ENCODE results near the gene PLA2G4E.

The PLA2G4E gene

DNA sequence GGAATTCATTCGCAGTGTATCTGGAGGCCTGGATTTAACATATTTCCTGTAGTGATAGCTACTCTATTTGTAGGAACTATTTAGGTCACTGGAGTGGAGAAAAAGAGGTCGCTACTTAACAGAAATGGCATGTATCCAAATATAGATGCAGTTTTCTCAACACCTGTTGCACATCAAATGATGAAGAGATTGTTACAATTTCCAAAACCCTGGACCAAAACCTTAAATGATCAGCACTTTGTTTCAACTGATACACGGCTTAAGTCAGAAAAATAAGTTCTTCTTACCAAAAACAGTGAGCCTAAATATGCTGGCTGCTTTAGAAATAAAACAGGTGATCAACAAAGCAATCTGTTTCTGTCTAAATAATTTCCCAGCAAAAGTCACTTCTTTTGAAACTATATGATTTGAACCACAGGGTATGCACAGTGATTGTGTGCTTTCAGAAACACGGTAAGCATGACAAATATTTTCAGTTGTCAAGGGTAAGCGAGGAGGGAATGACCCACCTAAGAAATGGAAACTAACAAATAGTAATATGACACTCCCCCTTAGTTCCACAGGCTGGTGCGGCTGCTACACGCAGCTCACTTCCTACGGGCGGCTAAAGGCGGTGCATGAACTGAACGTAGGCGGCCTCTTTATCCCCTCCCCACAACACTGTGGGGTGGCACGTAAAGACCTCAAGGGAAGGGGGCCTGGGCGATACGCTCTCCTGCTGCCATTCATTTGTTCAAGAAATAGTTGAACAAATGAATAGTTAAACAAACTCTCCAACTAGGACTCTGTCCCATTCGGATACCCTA is 49.5 kb downstream of the PLA2G4E start:
- peaks cover 58% of the 10 kb centered on the region for H3K4me1 Mint-ChIP-seq
- peaks cover 3% of the 10 kb centered on the region for H3K36me3 Mint-ChIP-seq (ENCODE audit: low read depth)
- peaks cover 9% of the 10 kb centered on the region for H3K27me3 Mint-ChIP-seq
- peak overlapping the region; percentile 88 for H3K4me3 Mint-ChIP-seq
- peak; percentile 81 for ATAC-seq
- no peaks in the 10 kb centered on the region for H3K9me3 Mint-ChIP-seq
- peak; percentile 76 for DNase-seq
- H3K27ac Mint-ChIP-seq = peak overlapping the region; percentile 91

DNA sequence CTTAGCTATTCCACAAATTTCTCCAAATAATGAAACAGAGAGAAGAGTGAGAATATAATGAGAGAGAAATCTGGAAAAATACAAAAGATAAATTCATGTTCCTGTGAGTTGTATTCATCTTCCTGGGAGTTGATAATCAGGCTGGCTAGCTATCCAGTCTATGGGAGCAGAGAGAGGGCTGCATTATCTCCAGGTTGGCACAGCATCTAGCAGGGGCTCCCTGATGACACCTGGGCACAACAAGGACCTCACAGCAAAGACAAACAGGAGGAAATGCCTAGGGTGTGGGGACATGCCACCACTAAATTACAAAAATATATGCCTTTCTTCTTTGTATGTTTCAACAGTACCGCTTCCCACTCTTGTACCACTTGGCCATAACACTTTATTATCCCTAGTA is 50.4 kb downstream of the PLA2G4E start:
- peaks cover 65% of the 10 kb centered on the region for H3K4me1 Mint-ChIP-seq
- H3K4me3 Mint-ChIP-seq = peak overlapping the region; percentile 88
- DNase-seq = no peak
- no peaks in the 10 kb centered on the region for H3K9me3 Mint-ChIP-seq
- peaks cover 3% of the 10 kb centered on the region for H3K27me3 Mint-ChIP-seq
- peak overlapping the region; percentile 91 for H3K27ac Mint-ChIP-seq
- peaks cover 6% of the 10 kb centered on the region for H3K36me3 Mint-ChIP-seq (ENCODE audit: low read depth)
- no peak for ATAC-seq

DNA sequence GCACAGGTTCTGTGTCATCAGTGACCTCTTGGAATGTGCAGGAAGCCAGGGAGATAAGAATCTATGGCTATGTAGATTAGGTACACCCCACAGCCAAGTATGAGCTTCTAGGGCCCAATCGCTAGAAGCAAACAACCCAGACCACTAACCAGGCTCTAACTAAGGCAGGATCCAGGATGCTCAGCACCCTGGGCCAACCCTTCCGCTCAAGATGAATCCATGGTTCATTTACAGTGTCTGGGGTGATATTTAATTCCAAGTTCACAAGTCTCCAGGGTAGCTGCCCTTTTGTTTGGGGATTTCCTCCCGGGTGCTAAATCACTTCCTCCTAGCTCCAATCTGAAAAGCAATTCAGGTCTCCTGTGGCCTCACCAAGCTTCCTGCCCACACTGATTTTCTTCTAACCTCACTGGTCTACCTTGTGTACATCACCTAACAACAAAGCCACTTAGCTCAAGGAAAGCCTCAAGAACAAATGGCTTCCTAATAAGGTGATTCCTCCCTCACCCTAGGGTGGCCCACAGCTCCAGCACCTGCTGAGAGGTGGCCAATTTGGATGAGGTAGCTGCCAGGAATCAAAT is 50.9 kb downstream of the PLA2G4E start:
- no peaks in the 10 kb centered on the region for H3K9me3 Mint-ChIP-seq
- H3K4me1 Mint-ChIP-seq = peaks cover 65% of the 10 kb centered on the region
- peak; percentile 1 for ATAC-seq
- peaks cover 8% of the 10 kb centered on the region for H3K36me3 Mint-ChIP-seq (ENCODE audit: low read depth)
- peak; percentile 27 for DNase-seq
- peak overlapping the region; percentile 91 for H3K27ac Mint-ChIP-seq
- peaks cover 3% of the 10 kb centered on the region for H3K27me3 Mint-ChIP-seq
- peak overlapping the region; percentile 88 for H3K4me3 Mint-ChIP-seq

DNA sequence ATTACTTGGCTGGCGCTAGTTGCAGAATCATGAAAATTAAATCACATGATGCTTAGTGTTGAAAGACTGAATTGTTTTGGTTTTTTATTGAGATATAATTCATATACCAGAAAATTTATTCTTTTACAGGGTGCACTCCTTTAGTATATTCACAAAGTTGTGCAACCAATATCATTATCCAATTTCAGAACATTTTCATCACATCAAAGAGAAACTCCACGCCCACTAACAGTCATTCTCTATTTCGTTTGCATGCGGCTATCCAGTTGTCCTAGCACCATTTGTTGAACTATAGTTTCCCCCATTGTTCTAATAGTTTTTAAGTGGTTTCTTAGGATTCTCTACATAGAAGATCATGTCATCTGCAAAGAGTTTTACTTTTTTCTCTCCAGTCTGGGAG is 52.1 kb downstream of the PLA2G4E start:
- DNase-seq = no peak
- H3K4me3 Mint-ChIP-seq = no peak overlapping the region
- H3K4me1 Mint-ChIP-seq = peaks cover 62% of the 10 kb centered on the region
- H3K27ac Mint-ChIP-seq = no peak overlapping the region
- no peaks in the 10 kb centered on the region for H3K27me3 Mint-ChIP-seq
- H3K9me3 Mint-ChIP-seq = no peaks in the 10 kb centered on the region
- peaks cover 8% of the 10 kb centered on the region for H3K36me3 Mint-ChIP-seq (ENCODE audit: low read depth)
- ATAC-seq = no peak

DNA sequence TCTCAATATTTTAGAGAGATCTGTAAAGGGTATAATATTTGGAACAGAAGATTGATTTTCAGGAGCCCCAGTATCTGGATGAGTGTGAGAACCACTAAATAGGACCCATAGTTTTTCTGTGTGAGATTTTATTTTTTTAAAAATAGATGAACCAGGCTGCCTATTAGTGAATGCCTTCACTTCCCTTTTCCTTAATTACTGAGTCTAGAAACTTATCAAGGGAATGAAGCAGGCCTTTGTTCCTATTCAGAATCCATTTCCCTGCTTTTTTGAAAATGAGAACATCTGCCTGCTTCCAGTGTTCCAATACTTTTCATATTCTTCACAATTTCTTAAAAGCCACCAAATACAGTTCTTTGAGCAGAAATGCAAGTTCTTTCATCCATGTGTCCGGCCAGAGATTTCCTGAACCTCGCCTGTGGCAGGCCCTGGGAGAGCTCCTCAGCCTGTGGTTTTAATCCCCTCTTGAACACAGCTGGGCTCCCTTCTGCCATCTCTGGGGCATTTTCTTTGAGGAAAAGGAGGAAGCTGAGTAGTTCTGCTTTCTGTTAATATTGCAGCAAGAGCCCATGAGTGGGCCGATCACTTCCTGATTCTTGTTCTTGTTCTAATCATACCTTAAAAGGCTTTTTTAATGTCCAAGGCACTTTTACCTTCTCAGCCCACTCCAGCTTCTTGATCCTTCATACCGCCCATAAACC is 53.2 kb downstream of the PLA2G4E start:
- peak overlapping the region; percentile 2 for H3K27ac Mint-ChIP-seq
- DNase-seq (peak; percentile 9), ATAC-seq (no peak)
- no peaks in the 10 kb centered on the region for H3K9me3 Mint-ChIP-seq
- peaks cover 57% of the 10 kb centered on the region for H3K4me1 Mint-ChIP-seq
- H3K36me3 Mint-ChIP-seq (ENCODE audit: low read depth) = peaks cover 8% of the 10 kb centered on the region
- H3K4me3 Mint-ChIP-seq = no peak overlapping the region
- no peaks in the 10 kb centered on the region for H3K27me3 Mint-ChIP-seq

DNA sequence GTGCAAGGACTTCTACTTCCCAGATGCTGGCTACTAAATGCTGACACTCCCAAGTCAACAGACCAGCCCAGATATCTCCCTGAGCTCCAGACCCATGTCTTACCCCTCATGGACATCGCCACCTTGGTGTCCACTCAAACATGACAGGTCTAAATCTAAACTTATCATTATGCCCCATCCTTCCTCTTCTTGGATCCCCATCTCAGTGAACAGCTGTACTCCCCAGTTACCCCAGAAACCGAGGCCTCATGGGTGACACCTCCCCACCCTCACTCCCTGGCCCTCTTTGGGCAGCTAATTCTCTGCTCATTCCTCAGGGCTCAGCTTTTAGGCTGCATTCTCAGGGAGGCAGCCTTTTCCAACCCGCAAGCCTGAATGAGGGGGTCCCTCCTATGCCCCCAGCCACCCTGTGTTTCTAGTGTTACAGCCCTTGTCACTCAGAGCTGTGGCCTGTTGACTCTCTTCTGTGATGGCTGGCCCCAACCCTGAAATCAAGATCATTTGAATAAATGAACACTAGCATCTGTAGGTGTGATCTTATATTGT is 53.8 kb downstream of the PLA2G4E start:
- DNase-seq = no peak
- H3K36me3 Mint-ChIP-seq (ENCODE audit: low read depth) = peaks cover 12% of the 10 kb centered on the region
- H3K4me3 Mint-ChIP-seq = no peak overlapping the region
- no peak for ATAC-seq
- peak overlapping the region; percentile 8 for H3K27ac Mint-ChIP-seq
- H3K4me1 Mint-ChIP-seq = peaks cover 55% of the 10 kb centered on the region
- H3K27me3 Mint-ChIP-seq = no peaks in the 10 kb centered on the region
- no peaks in the 10 kb centered on the region for H3K9me3 Mint-ChIP-seq

DNA sequence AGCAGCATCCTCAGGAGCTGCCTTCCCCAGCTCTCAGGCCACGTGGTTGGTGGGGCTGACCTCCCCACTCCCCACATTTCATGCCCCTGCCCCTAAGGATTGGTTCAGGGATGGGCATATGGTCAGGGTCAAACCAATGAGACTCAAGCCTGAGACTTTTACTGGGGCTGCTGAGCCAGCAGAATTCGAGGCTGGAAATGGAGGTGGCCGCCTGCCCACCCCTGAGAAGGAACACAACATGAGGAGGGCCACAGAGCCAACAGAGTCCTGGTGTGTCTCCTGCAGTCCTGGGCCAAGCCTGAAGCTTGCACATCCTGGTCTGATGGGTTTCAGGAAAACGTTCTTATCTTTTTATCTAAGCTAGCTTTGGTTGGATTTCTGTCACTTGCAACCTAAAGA is 54.4 kb downstream of the PLA2G4E start:
- peaks cover 14% of the 10 kb centered on the region for H3K36me3 Mint-ChIP-seq (ENCODE audit: low read depth)
- no peaks in the 10 kb centered on the region for H3K27me3 Mint-ChIP-seq
- DNase-seq (no peak), ATAC-seq (no peak)
- H3K4me3 Mint-ChIP-seq = no peak overlapping the region
- no peaks in the 10 kb centered on the region for H3K9me3 Mint-ChIP-seq
- peaks cover 55% of the 10 kb centered on the region for H3K4me1 Mint-ChIP-seq
- H3K27ac Mint-ChIP-seq = peak overlapping the region; percentile 8

DNA sequence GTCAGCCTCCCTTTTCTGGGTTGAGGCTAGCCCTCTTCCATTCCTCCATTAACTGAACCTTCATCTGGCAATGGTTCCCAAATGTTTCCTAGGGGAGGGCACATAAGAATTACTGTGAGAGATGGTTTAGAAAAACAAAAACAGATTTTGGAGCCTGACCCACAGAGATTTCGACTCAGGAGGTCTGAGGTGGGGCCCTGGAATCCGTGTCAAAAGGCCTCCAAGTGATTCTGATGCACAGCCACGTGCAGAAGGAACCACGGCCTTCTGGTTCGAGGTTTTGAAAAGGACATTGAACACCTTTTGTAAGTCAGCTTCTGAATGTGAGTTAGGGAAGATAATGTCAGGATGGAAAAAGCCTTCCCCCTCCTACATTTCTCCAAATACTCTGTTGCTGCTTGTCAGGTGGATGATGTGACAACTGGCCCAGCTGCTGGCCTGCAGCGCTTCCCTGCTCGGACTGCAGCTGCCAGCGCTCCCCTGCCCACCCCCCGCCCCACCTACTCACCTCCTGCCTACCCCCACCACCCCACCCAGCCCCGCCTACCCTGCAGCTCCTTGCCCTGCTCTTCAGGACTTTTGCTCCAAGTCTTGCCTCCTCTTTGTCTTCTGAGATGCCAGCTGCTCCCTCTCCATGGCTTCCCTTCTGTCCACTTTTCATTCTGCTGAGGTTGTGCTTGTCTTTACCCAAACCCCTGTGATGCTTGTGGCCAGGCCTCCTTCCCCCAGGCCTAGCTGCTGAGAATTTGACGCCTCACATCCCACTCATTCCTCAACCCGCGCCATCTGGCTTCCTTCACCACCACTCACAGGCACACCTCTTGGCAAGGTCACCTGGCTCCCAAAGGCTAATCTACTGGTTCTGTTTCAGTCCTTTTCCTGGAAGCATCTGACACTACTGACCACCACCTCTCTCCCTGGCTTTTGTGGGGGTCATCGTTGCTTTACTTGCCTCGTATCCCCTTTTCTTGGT is 55.1 kb downstream of the PLA2G4E start:
- Mint-ChIP-seq H3K4me3 (no peak overlapping the region), H3K36me3 (ENCODE audit: low read depth) (peaks cover 17% of the 10 kb centered on the region), H3K27me3 (no peaks in the 10 kb centered on the region), H3K9me3 (no peaks in the 10 kb centered on the region), H3K27ac (no peak overlapping the region), H3K4me1 (peaks cover 52% of the 10 kb centered on the region)
- DNase-seq (no peak), ATAC-seq (no peak)

DNA sequence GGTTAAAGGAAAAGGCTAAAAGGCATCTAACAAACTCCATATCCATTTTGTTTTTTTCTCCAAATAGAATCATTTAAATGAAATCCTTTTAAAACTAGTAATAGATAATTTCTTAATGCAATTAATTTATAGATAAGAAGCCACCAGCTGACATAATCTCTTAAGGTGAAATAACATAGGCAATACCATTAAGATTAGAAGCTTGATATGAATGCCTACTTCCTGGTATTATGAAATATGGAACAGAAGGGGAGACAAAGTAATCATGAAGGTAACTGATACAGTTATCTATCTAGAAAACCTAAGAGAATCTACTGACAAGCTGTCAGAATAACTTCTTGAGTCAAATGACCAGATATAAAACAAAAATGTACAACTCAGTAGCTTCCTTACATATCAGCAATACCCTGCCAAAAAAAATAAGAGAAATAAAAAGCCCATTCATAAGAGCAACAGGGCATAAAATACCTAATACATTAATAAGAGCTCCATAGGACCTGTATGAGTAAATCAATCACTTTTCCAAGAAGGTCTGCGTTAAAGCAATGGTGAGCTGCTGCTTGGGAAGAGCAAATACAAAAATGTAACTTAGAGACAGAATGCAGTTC is 59.1 kb downstream of the PLA2G4E start:
- no peak overlapping the region for H3K4me3 Mint-ChIP-seq
- DNase-seq (no peak), ATAC-seq (no peak)
- no peaks in the 10 kb centered on the region for H3K27me3 Mint-ChIP-seq
- H3K4me1 Mint-ChIP-seq = peaks cover 22% of the 10 kb centered on the region
- H3K36me3 Mint-ChIP-seq (ENCODE audit: low read depth) = peaks cover 14% of the 10 kb centered on the region
- no peak overlapping the region for H3K27ac Mint-ChIP-seq
- no peaks in the 10 kb centered on the region for H3K9me3 Mint-ChIP-seq

DNA sequence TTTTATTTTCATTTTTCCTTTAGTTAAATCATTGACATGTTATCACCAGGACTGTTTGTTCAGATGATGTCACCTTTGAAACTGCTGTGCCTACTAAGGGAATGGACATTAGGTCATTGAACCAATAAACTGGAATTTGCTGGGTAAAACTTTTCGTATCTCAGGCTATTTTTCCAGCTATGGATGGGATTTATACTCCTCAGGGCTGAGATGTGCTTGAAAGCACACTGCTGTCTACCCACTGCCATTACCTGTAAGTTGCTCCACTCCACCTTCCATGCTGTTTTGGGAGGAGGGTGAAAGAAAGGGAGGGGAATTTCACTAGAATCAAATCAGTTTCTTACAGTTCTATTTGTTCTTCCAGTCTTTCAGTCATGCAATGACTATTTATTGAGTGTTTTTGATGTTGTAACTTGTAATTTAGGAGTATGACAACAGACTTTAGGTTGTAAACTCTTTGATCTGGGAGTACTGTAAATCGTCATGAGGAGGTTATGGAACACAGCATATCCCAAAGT is 59.8 kb downstream of the PLA2G4E start:
- DNase-seq (no peak), ATAC-seq (no peak)
- H3K36me3 Mint-ChIP-seq (ENCODE audit: low read depth) = peaks cover 12% of the 10 kb centered on the region
- no peak overlapping the region for H3K27ac Mint-ChIP-seq
- H3K9me3 Mint-ChIP-seq = no peaks in the 10 kb centered on the region
- H3K4me3 Mint-ChIP-seq = no peak overlapping the region
- H3K4me1 Mint-ChIP-seq = peaks cover 16% of the 10 kb centered on the region
- H3K27me3 Mint-ChIP-seq = no peaks in the 10 kb centered on the region

DNA sequence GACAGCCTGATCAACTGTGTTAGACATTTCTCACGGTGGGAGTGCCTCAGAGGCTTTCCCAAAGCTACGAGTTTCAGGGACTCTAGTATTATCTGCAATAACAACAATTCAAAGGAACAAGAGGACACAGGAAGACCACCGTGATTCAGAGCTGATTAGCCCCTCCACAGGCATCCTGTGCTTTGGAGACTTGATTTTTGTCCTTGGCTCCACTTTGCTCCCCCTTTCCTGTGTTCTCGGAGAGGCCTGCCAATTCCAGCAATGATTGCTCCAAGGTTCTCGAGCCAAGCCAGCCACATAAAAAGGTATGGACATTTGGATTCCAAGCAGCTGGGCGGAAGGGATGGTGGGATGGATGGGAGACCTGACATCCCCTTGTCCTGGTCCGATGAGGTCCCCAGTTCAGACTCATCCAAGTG is 62.8 kb downstream of the PLA2G4E start:
- H3K27ac Mint-ChIP-seq = no peak overlapping the region
- no peak overlapping the region for H3K4me3 Mint-ChIP-seq
- no peaks in the 10 kb centered on the region for H3K9me3 Mint-ChIP-seq
- ATAC-seq (no peak), DNase-seq (no peak)
- H3K27me3 Mint-ChIP-seq = no peaks in the 10 kb centered on the region
- H3K4me1 Mint-ChIP-seq = peaks cover 12% of the 10 kb centered on the region
- peaks cover 10% of the 10 kb centered on the region for H3K36me3 Mint-ChIP-seq (ENCODE audit: low read depth)

DNA sequence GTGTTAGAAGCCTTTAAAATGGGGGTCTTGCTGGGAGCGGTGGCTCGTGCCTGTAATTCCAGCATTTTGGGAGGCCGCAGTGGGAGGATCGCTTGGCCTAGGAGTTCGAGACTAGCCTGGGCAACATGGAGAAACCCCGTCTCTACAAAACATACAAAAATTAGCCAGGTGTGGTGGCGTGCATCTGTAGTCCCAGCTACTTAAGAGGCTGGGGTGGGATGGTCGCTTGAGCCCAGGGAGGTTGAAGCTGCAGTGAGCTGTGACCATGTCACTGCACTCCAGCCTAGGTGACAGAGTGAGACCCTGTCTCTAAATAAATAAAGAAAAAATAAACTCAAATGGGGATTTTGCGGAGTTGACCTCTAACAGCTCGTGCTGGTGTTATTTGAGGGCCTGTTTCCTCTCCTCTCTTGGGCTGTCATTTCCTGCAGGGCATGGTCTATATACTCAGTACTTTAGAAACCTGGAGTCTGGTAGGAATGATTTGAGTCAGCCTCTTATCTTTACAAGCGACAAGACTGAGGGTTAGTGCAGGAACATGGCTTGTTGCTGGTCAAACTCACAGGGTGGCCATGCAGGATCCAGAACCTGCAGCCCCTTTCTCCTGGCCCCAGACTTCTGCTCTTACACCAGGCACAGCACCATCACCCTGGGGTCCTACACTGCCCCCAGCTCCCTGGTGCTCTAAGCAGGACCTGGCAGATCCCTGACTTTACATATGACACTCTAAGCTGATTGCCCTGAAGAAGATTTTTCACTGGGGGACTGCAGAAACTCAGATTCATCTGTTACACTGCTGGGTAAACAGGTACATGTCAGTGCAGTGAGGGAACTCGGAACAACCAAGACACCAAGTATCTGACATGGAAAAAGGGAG is 63.6 kb downstream of the PLA2G4E start:
- no peak for DNase-seq
- H3K4me3 Mint-ChIP-seq = no peak overlapping the region
- no peak overlapping the region for H3K27ac Mint-ChIP-seq
- H3K36me3 Mint-ChIP-seq (ENCODE audit: low read depth) = peaks cover 11% of the 10 kb centered on the region
- H3K27me3 Mint-ChIP-seq = no peaks in the 10 kb centered on the region
- peak; percentile 66 for ATAC-seq
- H3K4me1 Mint-ChIP-seq = peaks cover 12% of the 10 kb centered on the region
- H3K9me3 Mint-ChIP-seq = no peaks in the 10 kb centered on the region

Measured in activated naive CD8-positive, alpha-beta T cell treated with anti-CD3 and anti-CD28 coated beads, Interleukin-2, amount 50 U/mL, for 24 hours (primary cell).